C4-2B (cell line): ENCODE data around the gene C6orf52.

Experiments
- ZFX ChIP-seq: fragments of 450-650 bp; IDR thresholded peaks from 2 replicates; pipeline ENCODE4 v1.6.1; 2017
- TF ChIP-seq, protein P1 (sequence below): fragments of 450-650 bp; conservative IDR thresholded peaks from 2 replicates; pipeline ENCODE4 v1.5.1; 2017; ENCODE audit warnings: mild to moderate bottlenecking

DNA sequence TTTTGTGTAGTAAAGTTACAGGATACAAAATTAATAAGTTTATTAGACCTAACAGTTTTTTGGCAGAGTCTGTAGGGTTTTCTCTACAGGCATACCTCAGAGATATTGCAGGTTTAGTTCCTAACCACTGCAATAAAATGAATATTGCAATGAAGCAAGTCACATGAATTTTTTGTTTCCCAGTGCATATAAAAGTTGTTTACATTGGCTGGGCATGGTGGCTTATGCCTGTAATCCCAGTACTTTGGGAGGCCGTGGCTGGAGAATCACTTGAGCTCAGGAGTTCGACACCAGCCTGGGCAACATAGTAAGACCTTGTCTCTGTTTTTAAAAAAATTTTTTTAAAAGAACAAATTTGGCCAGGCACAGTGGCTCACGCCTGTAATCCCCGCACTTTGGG lies 16.0 kb downstream of the C6orf52 start:
- TF ChIP-seq, protein P1, sequence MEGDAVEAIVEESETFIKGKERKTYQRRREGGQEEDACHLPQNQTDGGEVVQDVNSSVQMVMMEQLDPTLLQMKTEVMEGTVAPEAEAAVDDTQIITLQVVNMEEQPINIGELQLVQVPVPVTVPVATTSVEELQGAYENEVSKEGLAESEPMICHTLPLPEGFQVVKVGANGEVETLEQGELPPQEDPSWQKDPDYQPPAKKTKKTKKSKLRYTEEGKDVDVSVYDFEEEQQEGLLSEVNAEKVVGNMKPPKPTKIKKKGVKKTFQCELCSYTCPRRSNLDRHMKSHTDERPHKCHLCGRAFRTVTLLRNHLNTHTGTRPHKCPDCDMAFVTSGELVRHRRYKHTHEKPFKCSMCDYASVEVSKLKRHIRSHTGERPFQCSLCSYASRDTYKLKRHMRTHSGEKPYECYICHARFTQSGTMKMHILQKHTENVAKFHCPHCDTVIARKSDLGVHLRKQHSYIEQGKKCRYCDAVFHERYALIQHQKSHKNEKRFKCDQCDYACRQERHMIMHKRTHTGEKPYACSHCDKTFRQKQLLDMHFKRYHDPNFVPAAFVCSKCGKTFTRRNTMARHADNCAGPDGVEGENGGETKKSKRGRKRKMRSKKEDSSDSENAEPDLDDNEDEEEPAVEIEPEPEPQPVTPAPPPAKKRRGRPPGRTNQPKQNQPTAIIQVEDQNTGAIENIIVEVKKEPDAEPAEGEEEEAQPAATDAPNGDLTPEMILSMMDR, result no peak
- TF ChIP-seq ZFX, result no peak
